Parathyroid adenoma (tissue), 2 donors: ENCODE results near the gene G3BP2.

Source experiments
- H2AFZ ChIP-seq: fragments of 300-600 bp; sonication (generic); one replicate; pipeline ENCODE4 v1.7.0; 2017; ENCODE audit warnings: antibody characterized with exemption, mild to moderate bottlenecking
- H3K27ac ChIP-seq: fragments of 300-600 bp; sonication (generic); one replicate; pipeline ENCODE4 v1.7.0; 2017
- H3K27me3 ChIP-seq: fragments of 300-600 bp; sonication (generic); one replicate; pipeline ENCODE4 v1.7.0; 2017; ENCODE audit warnings: low read length; ENCODE audit not compliant: control insufficient read depth, insufficient read depth
- H3K36me3 ChIP-seq: fragments of 300-600 bp; sonication (generic); one replicate; pipeline ENCODE4 v1.7.0; 2017; ENCODE audit warnings: low read length; ENCODE audit not compliant: control insufficient read depth, insufficient read depth
- H3K4me1 ChIP-seq: fragments of 300-600 bp; sonication (generic); one replicate; pipeline ENCODE4 v1.7.0; 2017; ENCODE audit warnings: control low read depth
- H3K4me2 ChIP-seq: fragments of 300-600 bp; sonication (generic); one replicate; pipeline ENCODE4 v1.7.0; 2017; ENCODE audit warnings: low read length
- H3K4me3 ChIP-seq: fragments of 300-600 bp; sonication (generic); one replicate; pipeline ENCODE4 v1.7.0; 2017; ENCODE audit warnings: low read depth, low read length
- H3K79me2 ChIP-seq: fragments of 300-600 bp; sonication (generic); one replicate; pipeline ENCODE4 v1.7.0; 2017; ENCODE audit warnings: control low read depth
- H3K9ac ChIP-seq: fragments of 300-600 bp; sonication (generic); one replicate; pipeline ENCODE4 v1.7.0; 2017; ENCODE audit warnings: mild to moderate bottlenecking
- H3K9me3 ChIP-seq: fragments of 300-600 bp; sonication (generic); one replicate; pipeline ENCODE4 v1.7.0; 2017; ENCODE audit warnings: low read length; ENCODE audit not compliant: control insufficient read depth
- CTCF ChIP-seq: fragments of 300-600 bp; sonication (generic); IDR thresholded peaks from one replicate; pipeline ENCODE4 v1.7.0; 2017; ENCODE audit warnings: antibody characterized with exemption, mild to moderate bottlenecking
- donor health status: primary hyperparathyroidism.

G3BP2 gene

GRCh38 chr4:75637176-75637575 is 36.0 kb downstream of the G3BP2 start:
- no peak overlapping the region for H3K4me2 ChIP-seq
- no peak overlapping the region for H3K4me3 ChIP-seq
- H3K9ac ChIP-seq, result no peak overlapping the region
- no peak for TF ChIP-seq CTCF
- H2AFZ ChIP-seq, result no peak overlapping the region
- no peaks in the 10 kb centered on the region for H3K27me3 ChIP-seq
- no peaks in the 10 kb centered on the region for H3K79me2 ChIP-seq
- no peak overlapping the region for H3K27ac ChIP-seq
- no peaks in the 10 kb centered on the region for H3K9me3 ChIP-seq
- no peaks in the 10 kb centered on the region for H3K36me3 ChIP-seq
- no peaks in the 10 kb centered on the region for H3K4me1 ChIP-seq

- H3K4me1 ChIP-seq, result no peaks in the 10 kb centered on the region
- H3K4me3 ChIP-seq, result no peak overlapping the region
- no peak overlapping the region for H2AFZ ChIP-seq
- no peaks in the 10 kb centered on the region for H3K9me3 ChIP-seq
- no peak overlapping the region for H3K9ac ChIP-seq
- no peak overlapping the region for H3K4me2 ChIP-seq
- H3K27me3 ChIP-seq, result no peaks in the 10 kb centered on the region
- no peak for TF ChIP-seq CTCF
- no peak overlapping the region for H3K27ac ChIP-seq
- no peaks in the 10 kb centered on the region for H3K36me3 ChIP-seq
- H3K79me2 ChIP-seq, result no peaks in the 10 kb centered on the region
Measured at GRCh38 chr4:75634951-75635350, 38.3 kb downstream of the G3BP2 start.

DNA sequence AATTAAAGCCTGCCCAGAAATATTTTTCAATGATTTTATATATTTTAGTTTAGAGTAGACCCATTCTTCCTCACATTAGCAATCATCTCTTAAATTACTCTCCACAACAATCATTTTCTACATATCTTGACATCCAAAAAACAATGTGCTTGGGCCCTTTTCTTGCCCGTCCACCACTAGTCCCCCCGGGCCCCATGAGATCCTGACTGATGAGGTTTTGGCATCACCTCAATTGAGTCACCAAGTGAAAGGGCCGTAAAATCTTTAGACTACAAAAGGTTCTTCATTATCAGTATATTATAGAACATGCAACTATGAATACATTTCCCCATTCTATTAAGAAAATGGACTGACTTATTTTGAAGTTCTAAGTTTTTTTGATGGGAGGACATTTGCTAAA is 38.9 kb downstream of the G3BP2 start:
- no peaks in the 10 kb centered on the region for H3K27me3 ChIP-seq
- H3K4me2 ChIP-seq, result no peak overlapping the region
- H3K9me3 ChIP-seq, result no peaks in the 10 kb centered on the region
- H3K4me1 ChIP-seq, result no peaks in the 10 kb centered on the region
- H3K27ac ChIP-seq, result no peak overlapping the region
- no peak overlapping the region for H3K9ac ChIP-seq
- no peaks in the 10 kb centered on the region for H3K36me3 ChIP-seq
- no peaks in the 10 kb centered on the region for H3K79me2 ChIP-seq
- TF ChIP-seq CTCF, result no peak
- no peak overlapping the region for H3K4me3 ChIP-seq
- H2AFZ ChIP-seq, result no peak overlapping the region

- H3K9ac ChIP-seq, result no peak overlapping the region
- H3K27me3 ChIP-seq, result no peaks in the 10 kb centered on the region
- no peak overlapping the region for H2AFZ ChIP-seq
- H3K27ac ChIP-seq, result no peak overlapping the region
- no peaks in the 10 kb centered on the region for H3K79me2 ChIP-seq
- H3K4me1 ChIP-seq, result no peaks in the 10 kb centered on the region
- H3K9me3 ChIP-seq, result no peaks in the 10 kb centered on the region
- no peaks in the 10 kb centered on the region for H3K36me3 ChIP-seq
- no peak overlapping the region for H3K4me2 ChIP-seq
- no peak overlapping the region for H3K4me3 ChIP-seq
- TF ChIP-seq CTCF, result no peak
Measured at GRCh38 chr4:75633846-75634245, 39.4 kb downstream of the G3BP2 start.

DNA sequence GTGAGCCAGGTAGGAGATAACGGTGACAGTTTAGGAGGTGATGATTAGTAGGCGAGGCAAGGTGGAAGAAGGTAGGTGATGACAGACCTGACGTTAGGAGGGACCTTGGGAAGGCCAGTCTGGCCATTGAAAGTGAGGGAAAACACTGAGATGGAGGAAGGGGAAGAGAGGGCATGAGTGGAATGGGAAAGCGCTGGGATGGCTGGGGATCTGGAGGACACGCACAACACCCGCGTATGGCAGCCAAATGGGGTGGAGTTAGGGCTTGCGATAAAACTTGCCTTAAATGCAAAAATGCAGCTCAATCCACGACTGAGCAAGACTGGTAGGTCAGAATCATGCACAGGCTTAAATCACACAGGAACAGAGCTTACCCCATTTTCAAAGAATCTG is 42.3 kb downstream of the G3BP2 start:
- Histone ChIP-seq H3K4me2 (peak overlapping the region; percentile 98), H2AFZ (peak overlapping the region; percentile 84), H3K9ac (peak overlapping the region; percentile 28), H3K27ac (peak overlapping the region; percentile 51), H3K4me3 (peak overlapping the region; percentile 75), H3K36me3 (no peaks in the 10 kb centered on the region), H3K79me2 (no peaks in the 10 kb centered on the region), H3K9me3 (no peaks in the 10 kb centered on the region), H3K4me1 (no peaks in the 10 kb centered on the region), H3K27me3 (no peaks in the 10 kb centered on the region)
- TF ChIP-seq CTCF, result no peak
